Pulmonary artery endothelial cell (primary cell): Measurements from ENCODE around the gene MRPL37. TPM values are rescaled to one million over a fixed set of nuclear protein-coding genes. Genes with fewer than 3 reads are reported as not detected.
"Not testable (repeated sequence)": the region's sequence is repeated elsewhere in the genome, so short reads cannot be mapped to it uniquely, and the experiment has no call there.

ENCODE experiments used
- DNase-seq: peaks from one replicate; pipeline ENCODE4 v3.0.0-alpha.2; 2011; ENCODE audit warnings: low read depth, low spot score
- total RNA-seq: library from RNA; depleted of rRNA; stranded (reverse); fragments of >200 nt; gene quantifications from 2 replicates; pipeline ENCODE4 v1.2.3, GENCODE V29; 2014

MRPL37 gene
- 67.6 and 67.8 TPM in 2 replicates for total RNA-seq

GRCh38 chr1:54199765-54200518, at the start of gene MRPL37, which contains the start of gene CYB5RL:
TSS of gene MRPL37 (plus strand) at chr1:54200167. CDS start at chr1:54200244, 77 bp downstream.
TSS of gene CYB5RL (minus strand) at chr1:54200030. CDS start at chr1:54195616, 4,414 bp downstream.
- DNase-seq, result peak; percentile 86

- no peak for DNase-seq
Observed at GRCh38 chr1:54151013-54151412, 49.0 kb upstream of the MRPL37 start.

- DNase-seq, result no peak
Observed at GRCh38 chr1:54152696-54153095, 47.3 kb upstream of the MRPL37 start, which contains the start of gene CDCP2. TSS of gene CDCP2 (minus strand) at chr1:54153000. CDS start at chr1:54152922, 78 bp downstream.

- DNase-seq, result no peak
Observed at GRCh38 chr1:54153535-54154439, 46.2 kb upstream of the MRPL37 start.

- no peak for DNase-seq
Observed at GRCh38 chr1:54156201-54156600, 43.8 kb upstream of the MRPL37 start.

- no peak for DNase-seq
Observed at GRCh38 chr1:54156986-54157385, 43.0 kb upstream of the MRPL37 start.

GRCh38 chr1:54157401-54157800, 42.6 kb upstream of the MRPL37 start:
- DNase-seq, result no peak

- DNase-seq, result no peak
Observed at GRCh38 chr1:54158071-54158470, 41.9 kb upstream of the MRPL37 start.

- DNase-seq, result no peak
Observed at GRCh38 chr1:54159733-54160316, 40.1 kb upstream of the MRPL37 start.

- DNase-seq, result no peak
Observed at GRCh38 chr1:54160351-54160750, 39.6 kb upstream of the MRPL37 start.

GRCh38 chr1:54161495-54162168, 38.3 kb upstream of the MRPL37 start:
- DNase-seq, result no peak

GRCh38 chr1:54163051-54163450, 36.9 kb upstream of the MRPL37 start:
- DNase-seq, result no peak

- no peak for DNase-seq
Observed at GRCh38 chr1:54163573-54163972, 36.4 kb upstream of the MRPL37 start.

- no peak for DNase-seq
Observed at GRCh38 chr1:54165146-54165545, 34.8 kb upstream of the MRPL37 start.

- not testable (repeated sequence) for DNase-seq
Observed at GRCh38 chr1:54166357-54166756, 33.6 kb upstream of the MRPL37 start.

- no peak for DNase-seq
Observed at GRCh38 chr1:54167422-54168139, 32.4 kb upstream of the MRPL37 start.

- DNase-seq, result no peak
Observed at GRCh38 chr1:54168206-54168965, 31.6 kb upstream of the MRPL37 start.

GRCh38 chr1:54169068-54169467, 30.9 kb upstream of the MRPL37 start:
- DNase-seq, result no peak

GRCh38 chr1:54171016-54171415, 29.0 kb upstream of the MRPL37 start:
- no peak for DNase-seq

- DNase-seq, result no peak
Observed at GRCh38 chr1:54171606-54172005, 28.4 kb upstream of the MRPL37 start.
